C4-2B (cell line): ENCODE data around the gene MAN2A1.
"Not testable (repeated sequence)": the region's sequence is repeated elsewhere in the genome, so short reads cannot be mapped to it uniquely, and the experiment has no call there.

Source experiments
- H3K27ac ChIP-seq: fragments of 450-650 bp; 2 replicates; pipeline ENCODE4 v1.5.1; 2017
- ZFX ChIP-seq: fragments of 450-650 bp; IDR thresholded peaks from 2 replicates; pipeline ENCODE4 v1.6.1; 2017
- TF ChIP-seq, protein P1 (sequence below): fragments of 450-650 bp; conservative IDR thresholded peaks from 2 replicates; pipeline ENCODE4 v1.5.1; 2017; ENCODE audit warnings: mild to moderate bottlenecking

MAN2A1 gene

DNA sequence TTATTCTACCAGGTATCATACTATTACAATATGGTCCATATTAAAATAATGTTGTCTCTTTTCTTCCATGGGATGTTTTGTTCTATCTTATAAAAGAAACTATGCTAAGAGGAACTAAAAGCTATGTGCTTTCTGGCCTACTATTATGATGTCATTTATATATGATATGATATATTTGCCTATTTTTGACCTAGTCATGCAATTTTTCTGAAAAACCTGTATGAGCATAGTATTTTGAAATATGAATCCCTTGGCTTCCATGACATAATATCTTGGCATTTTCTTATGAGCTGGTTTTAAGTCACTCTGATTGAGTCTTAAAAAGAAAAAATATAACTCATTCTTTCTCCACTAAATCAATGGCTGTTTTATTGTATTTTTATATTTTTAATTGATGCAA is 60.7 kb downstream of the MAN2A1 start:
- no peak overlapping the region for H3K27ac ChIP-seq
- TF ChIP-seq, protein P1, sequence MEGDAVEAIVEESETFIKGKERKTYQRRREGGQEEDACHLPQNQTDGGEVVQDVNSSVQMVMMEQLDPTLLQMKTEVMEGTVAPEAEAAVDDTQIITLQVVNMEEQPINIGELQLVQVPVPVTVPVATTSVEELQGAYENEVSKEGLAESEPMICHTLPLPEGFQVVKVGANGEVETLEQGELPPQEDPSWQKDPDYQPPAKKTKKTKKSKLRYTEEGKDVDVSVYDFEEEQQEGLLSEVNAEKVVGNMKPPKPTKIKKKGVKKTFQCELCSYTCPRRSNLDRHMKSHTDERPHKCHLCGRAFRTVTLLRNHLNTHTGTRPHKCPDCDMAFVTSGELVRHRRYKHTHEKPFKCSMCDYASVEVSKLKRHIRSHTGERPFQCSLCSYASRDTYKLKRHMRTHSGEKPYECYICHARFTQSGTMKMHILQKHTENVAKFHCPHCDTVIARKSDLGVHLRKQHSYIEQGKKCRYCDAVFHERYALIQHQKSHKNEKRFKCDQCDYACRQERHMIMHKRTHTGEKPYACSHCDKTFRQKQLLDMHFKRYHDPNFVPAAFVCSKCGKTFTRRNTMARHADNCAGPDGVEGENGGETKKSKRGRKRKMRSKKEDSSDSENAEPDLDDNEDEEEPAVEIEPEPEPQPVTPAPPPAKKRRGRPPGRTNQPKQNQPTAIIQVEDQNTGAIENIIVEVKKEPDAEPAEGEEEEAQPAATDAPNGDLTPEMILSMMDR: no peak
- TF ChIP-seq ZFX: no peak

DNA sequence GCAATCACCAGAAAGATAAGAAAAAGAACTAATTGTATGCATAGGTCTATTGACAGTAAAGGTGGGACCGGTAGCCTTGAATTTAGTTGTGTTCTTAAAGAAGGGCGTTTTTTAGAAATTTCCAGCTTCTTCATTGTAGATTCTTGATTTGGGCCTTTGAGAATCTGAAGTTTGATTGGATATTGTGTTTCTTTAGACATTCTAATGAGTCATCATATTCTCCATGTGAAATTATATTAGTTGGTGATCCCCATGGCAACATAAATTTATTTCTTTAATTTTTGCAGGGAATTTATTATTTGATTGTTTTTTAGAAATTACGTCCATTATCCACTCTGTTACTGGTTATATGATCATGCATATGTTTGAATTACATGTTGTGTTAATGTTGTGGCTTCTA is 63.6 kb downstream of the MAN2A1 start:
- TF ChIP-seq ZFX: no peak
- TF ChIP-seq, protein P1: no peak
- H3K27ac ChIP-seq: no peak overlapping the region

GRCh38 chr5:109754319-109754718 is 64.6 kb downstream of the MAN2A1 start:
- H3K27ac ChIP-seq: no peak overlapping the region
- TF ChIP-seq, protein P1: no peak
- no peak for TF ChIP-seq ZFX

DNA sequence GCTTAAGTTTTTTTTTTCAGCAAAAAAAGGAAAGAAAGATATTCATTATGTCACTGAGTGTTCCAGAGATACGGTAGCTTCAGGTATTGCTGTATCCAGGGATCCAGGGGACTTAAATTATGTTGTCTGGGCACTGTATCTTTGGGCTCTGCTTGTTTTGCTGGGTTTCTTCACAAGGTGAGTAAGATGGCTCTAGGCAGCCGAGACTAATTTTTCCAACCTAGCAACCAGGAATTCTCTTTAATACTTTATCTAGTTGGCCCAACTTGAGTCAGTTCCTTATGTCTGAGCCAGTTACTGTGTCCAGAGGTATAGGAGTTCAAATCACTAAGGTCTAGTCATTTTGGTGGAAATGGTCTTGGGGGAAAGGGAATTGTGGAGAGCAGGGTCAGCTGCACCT is 66.0 kb downstream of the MAN2A1 start:
- no peak for TF ChIP-seq ZFX
- TF ChIP-seq, protein P1: no peak
- no peak overlapping the region for H3K27ac ChIP-seq

DNA sequence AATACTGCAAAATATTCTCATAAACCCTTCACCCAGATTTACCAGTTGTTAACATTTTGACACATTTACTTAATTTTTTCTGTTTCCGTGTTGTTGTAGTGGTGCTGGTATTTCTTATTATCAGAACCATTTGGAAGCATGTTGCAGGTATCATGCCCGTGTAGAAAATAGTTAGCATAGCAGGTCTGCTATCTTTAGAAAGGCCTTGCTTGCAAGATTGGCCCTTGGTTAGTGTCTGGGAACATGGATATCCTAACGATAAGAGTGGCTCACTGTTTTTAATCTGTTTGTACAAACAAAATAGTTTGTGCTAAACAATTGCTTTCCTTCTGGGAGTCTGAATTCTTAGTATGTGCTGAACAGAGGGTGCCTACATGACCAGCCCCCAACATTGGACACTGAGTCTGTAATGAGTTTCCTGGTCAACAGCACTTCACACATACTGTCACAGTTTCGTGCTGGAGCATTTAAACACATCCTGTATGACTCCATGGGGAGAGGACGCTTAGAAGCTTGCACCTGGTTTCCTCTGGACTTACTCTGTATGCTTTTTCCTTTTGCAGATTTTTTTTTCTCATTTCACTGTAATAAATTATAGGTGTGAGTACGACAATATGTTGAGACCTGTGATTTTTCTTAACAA is 66.9 kb downstream of the MAN2A1 start:
- no peak overlapping the region for H3K27ac ChIP-seq
- TF ChIP-seq, protein P1: no peak
- TF ChIP-seq ZFX: no peak

DNA sequence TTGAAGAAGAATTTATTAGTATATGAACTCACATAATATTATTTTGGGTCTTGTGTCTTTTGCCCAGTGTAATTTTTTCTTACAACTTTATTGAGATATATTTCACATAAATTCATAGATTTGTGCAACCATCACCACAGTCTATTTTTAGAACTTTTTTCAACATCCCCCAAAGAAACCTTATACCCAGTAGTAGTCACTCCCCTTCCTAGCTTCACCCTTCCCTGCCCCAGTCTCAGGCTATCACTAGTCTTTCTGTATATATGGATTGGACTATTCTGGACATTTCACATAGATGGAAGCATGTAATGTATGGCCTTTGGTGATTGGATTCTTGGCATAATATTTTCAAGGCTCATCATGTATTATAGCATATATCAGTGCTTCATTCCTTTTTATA is 67.8 kb downstream of the MAN2A1 start:
- no peak for TF ChIP-seq ZFX
- TF ChIP-seq, protein P1: no peak
- H3K27ac ChIP-seq: no peak overlapping the region

GRCh38 chr5:109759306-109759705 is 69.6 kb downstream of the MAN2A1 start:
- TF ChIP-seq, protein P1: no peak
- no peak for TF ChIP-seq ZFX
- H3K27ac ChIP-seq: no peak overlapping the region

DNA sequence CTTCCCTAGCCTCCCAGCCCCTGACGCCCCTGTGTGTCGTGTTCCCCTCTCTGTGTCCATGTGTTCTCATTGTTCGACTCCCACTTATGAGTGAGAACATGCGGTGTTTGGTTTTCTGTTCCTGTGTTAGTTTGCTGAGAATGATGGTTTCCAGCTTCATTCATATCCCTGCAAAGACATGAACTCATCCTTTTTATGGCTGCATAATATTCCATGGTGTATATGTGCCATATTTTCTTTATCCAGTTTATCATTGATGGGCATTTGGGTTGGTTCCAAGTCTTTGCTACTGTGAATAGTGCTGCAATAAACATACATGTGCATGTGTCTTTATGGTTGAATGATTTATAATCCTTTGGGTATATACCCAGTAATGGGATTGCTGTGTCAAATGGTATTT is 70.4 kb downstream of the MAN2A1 start:
- not testable (repeated sequence) for H3K27ac ChIP-seq
